H1 (cell line): ENCODE results near the gene FMNL1. TPM values are rescaled to one million over a fixed set of nuclear protein-coding genes. Genes with fewer than 3 reads are reported as not detected.

Experiments used
- CTCF ChIA-PET: fragments of 300-600 bp; sonication (Branson Sonifier 250); formaldehyde crosslinking; loops from one replicate; lab custom pipeline; 2021; ENCODE audit not compliant: partially characterized antibody; lab: Charles Lee
- POLR2A ChIA-PET: fragments of 300-600 bp; sonication (Branson Sonifier 250); formaldehyde crosslinking; loops from one replicate; lab custom pipeline; 2021; ENCODE audit warnings: inconsistent platforms; ENCODE audit not compliant: partially characterized antibody; lab: Charles Lee
- DNase-seq, 2 experiments: peaks; one replicate each; pipeline versions ENCODE4 v3.0.0 to v3.0.0-alpha.2; 2010 to 2022; ENCODE audit warnings: low spot score in 2 of 2, low read depth in 1 of 2, mixed read lengths in 1 of 2
- FAIRE-seq: peaks from 2 replicates; lab custom pipeline; 2011; peaks lifted over from hg19 to GRCh38; lab: Jason Lieb, UNC
- H2AFZ ChIP-seq: 2 replicates; pipeline ENCODE4 v1.8.1; 2012; ENCODE audit warnings: low read length, inconsistent platforms
- H2AK5ac ChIP-seq: 2 replicates; pipeline ENCODE4 v1.6.1; 2013; ENCODE audit warnings: low read depth, low read length
- H2BK120ac ChIP-seq: replicated peaks from 2 replicates; pipeline ENCODE3; 2013; ENCODE audit warnings: low read depth, low read length, inconsistent platforms
- H2BK12ac ChIP-seq: 2 replicates; pipeline ENCODE4 v1.6.1; 2013; ENCODE audit warnings: low read depth, low read length
- H2BK15ac ChIP-seq: 2 replicates; pipeline ENCODE4 v1.6.1; 2013; ENCODE audit warnings: low read length
- H2BK20ac ChIP-seq: 2 replicates; pipeline ENCODE4 v1.6.1; 2013; ENCODE audit warnings: low read length
- H2BK5ac ChIP-seq: 2 replicates; pipeline ENCODE4 v1.6.1; 2013; ENCODE audit warnings: low read depth, low read length
- H3K14ac ChIP-seq: 2 replicates; pipeline ENCODE4 v1.6.1; 2013; ENCODE audit warnings: inconsistent platforms; ENCODE audit not compliant: insufficient read length
- H3K18ac ChIP-seq: 2 replicates; pipeline ENCODE4 v1.6.1; 2013; ENCODE audit warnings: low read length; ENCODE audit errors: extremely low read depth
- H3K23ac ChIP-seq: 2 replicates; pipeline ENCODE4 v1.6.1; 2013; ENCODE audit warnings: inconsistent platforms; ENCODE audit not compliant: insufficient read length
- H3K23me2 ChIP-seq: 2 replicates; pipeline ENCODE4 v1.6.1; 2013; ENCODE audit warnings: low read depth, low read length
- H3K27ac ChIP-seq: 2 replicates; pipeline ENCODE4 v1.6.1; 2011; ENCODE audit warnings: low read depth, low read length, inconsistent platforms
- H3K27me3 ChIP-seq, 4 experiments: replicated peaks in 1 of 4; 1 replicate in 1 of 4; 2 replicates in 3 of 4; pipeline versions ENCODE4 v1.6.1 to v1.8.1; 2011 to 2013; ENCODE audit warnings: low read length in 3 of 4, mild to moderate bottlenecking in 3 of 4, inconsistent platforms in 2 of 4, mixed read lengths in 2 of 4, moderate library complexity in 1 of 4; ENCODE audit not compliant: control insufficient read depth in 3 of 4, insufficient read depth in 3 of 4; ENCODE audit errors: extremely low read depth in 1 of 4
- H3K36me3 ChIP-seq, 4 experiments: 2 replicates each; pipeline versions ENCODE4 v1.6.1 to v1.8.1; 2011 to 2013; ENCODE audit warnings: mild to moderate bottlenecking in 4 of 4, low read length in 3 of 4, moderate library complexity in 2 of 4, control low read depth in 1 of 4, inconsistent platforms in 1 of 4; ENCODE audit not compliant: insufficient read depth in 4 of 4, control insufficient read depth in 2 of 4
- H3K4ac ChIP-seq: replicated peaks from 2 replicates; pipeline ENCODE3; 2013; ENCODE audit warnings: low read length, low read depth, mixed read lengths, inconsistent platforms; ENCODE audit not compliant: insufficient read length
- H3K4me1 ChIP-seq, 4 experiments: replicated peaks in 1 of 4; 1 replicate in 1 of 4; 2 replicates in 3 of 4; pipeline versions ENCODE4 v1.6.1 to v1.8.1; 2011 to 2013; ENCODE audit warnings: low read length in 3 of 4, inconsistent platforms in 2 of 4, mixed read lengths in 1 of 4; ENCODE audit not compliant: insufficient read depth in 4 of 4, control insufficient read depth in 3 of 4
- H3K4me2 ChIP-seq, 2 experiments: 2 replicates each; pipeline versions ENCODE4 v1.6.1 to v1.8.1; 2011 to 2013; ENCODE audit warnings: low read depth in 2 of 2, low read length in 2 of 2, control low read depth in 1 of 2, inconsistent platforms in 1 of 2, mild to moderate bottlenecking in 1 of 2; ENCODE audit not compliant: insufficient read depth in 1 of 2
- H3K4me3 ChIP-seq, 4 experiments: fragments of 200-600, 300-600 bp in 1 of 4; sonication (generic), shearing (Covaris generic), sonication (Bioruptor Twin) in 1 of 4; 2 replicates each; pipeline versions ENCODE4 v1.5.1 to v1.8.1; 2011 to 2016; ENCODE audit warnings: low read length in 4 of 4, low read depth in 3 of 4, control low read depth in 2 of 4, inconsistent platforms in 2 of 4, mild to moderate bottlenecking in 2 of 4, mixed read lengths in 1 of 4, moderate library complexity in 1 of 4; ENCODE audit not compliant: insufficient read depth in 2 of 4; ENCODE audit errors: extremely low read depth in 1 of 4
- H3K56ac ChIP-seq: replicated peaks from 2 replicates; pipeline ENCODE3; 2013; ENCODE audit warnings: low read depth, mild to moderate bottlenecking, mixed read lengths, low read length, inconsistent platforms; ENCODE audit not compliant: insufficient read length
- H3K79me1 ChIP-seq: 2 replicates; pipeline ENCODE4 v1.6.1; 2013; ENCODE audit warnings: low read depth, low read length, control low read depth
- H3K79me2 ChIP-seq, 2 experiments: 2 replicates each; pipeline versions ENCODE4 v1.6.1 to v1.8.1; 2012 to 2013; ENCODE audit warnings: low read length in 2 of 2, mild to moderate bottlenecking in 2 of 2, inconsistent platforms in 1 of 2; ENCODE audit not compliant: insufficient read depth in 2 of 2, control insufficient read depth in 1 of 2
- H3K9ac ChIP-seq, 4 experiments: replicated peaks in 1 of 4; 1 replicate in 1 of 4; 2 replicates in 3 of 4; pipeline versions ENCODE4 v1.6.1 to v1.8.1; 2011 to 2013; ENCODE audit warnings: low read depth in 3 of 4, low read length in 3 of 4, control low read depth in 2 of 4, mild to moderate bottlenecking in 2 of 4, moderate library complexity in 2 of 4, inconsistent platforms in 1 of 4; ENCODE audit errors: extremely low read depth in 1 of 4
- H3K9me3 ChIP-seq, 2 experiments: 2 replicates each; pipeline versions ENCODE4 v1.6.1 to v1.8.1; 2012 to 2013; ENCODE audit warnings: mild to moderate bottlenecking in 2 of 2, moderate library complexity in 2 of 2, control low read depth in 1 of 2, inconsistent platforms in 1 of 2, low read depth in 1 of 2, low read length in 1 of 2, mixed read lengths in 1 of 2; ENCODE audit not compliant: insufficient read depth in 2 of 2
- H4K20me1 ChIP-seq, 2 experiments: replicated peaks in 1 of 2; 2 replicates each; pipeline versions ENCODE3 to v1.8.1; 2011 to 2013; ENCODE audit warnings: inconsistent platforms in 2 of 2, low read length in 2 of 2, mild to moderate bottlenecking in 1 of 2; ENCODE audit not compliant: insufficient read depth in 2 of 2, control insufficient read depth in 1 of 2
- H4K5ac ChIP-seq: 2 replicates; pipeline ENCODE4 v1.6.1; 2013; ENCODE audit warnings: low read length, low read depth, mixed read lengths, inconsistent platforms; ENCODE audit not compliant: insufficient read length
- H4K8ac ChIP-seq: 2 replicates; pipeline ENCODE4 v1.8.0; 2013; ENCODE audit warnings: mild to moderate bottlenecking, moderate library complexity, low read length, inconsistent platforms; ENCODE audit not compliant: insufficient read depth; ENCODE audit errors: extremely low read depth
- H4K91ac ChIP-seq: replicated peaks from 2 replicates; pipeline ENCODE3; 2013; ENCODE audit warnings: low read length, mixed read lengths, inconsistent platforms; ENCODE audit not compliant: insufficient read length
- BACH1 ChIP-seq: IDR thresholded peaks from 2 replicates; pipeline ENCODE4 v1.6.1; 2012; ENCODE audit warnings: low read length, improper control_type of control experiment
- BRCA1 ChIP-seq: IDR thresholded peaks from 2 replicates; pipeline ENCODE4 v1.6.1; 2012; ENCODE audit warnings: low read depth, low read length, improper control_type of control experiment
- CREB1 ChIP-seq: IDR thresholded peaks from 2 replicates; pipeline ENCODE4 v1.6.1; 2012; ENCODE audit warnings: inconsistent platforms
- GABPA ChIP-seq: IDR thresholded peaks from 2 replicates; pipeline ENCODE4 v1.6.1; 2011; ENCODE audit warnings: mild to moderate bottlenecking, low read length, moderate library complexity, borderline replicate concordance; ENCODE audit not compliant: insufficient read depth
- HDAC6 ChIP-seq: IDR thresholded peaks from one replicate; pipeline ENCODE4 v1.7.1; 2012; ENCODE audit warnings: low read depth, mild to moderate bottlenecking, inconsistent platforms, low read length, moderate library complexity
- SP2 ChIP-seq: IDR thresholded peaks from 2 replicates; pipeline ENCODE4 v1.6.1; 2012; ENCODE audit warnings: mild to moderate bottlenecking, low read length, inconsistent platforms
- TCF12 ChIP-seq: IDR thresholded peaks from 2 replicates; pipeline ENCODE4 v1.6.1; 2011; ENCODE audit warnings: low read depth, mild to moderate bottlenecking, low read length
- WGBS, 2 experiments: shearing (Covaris generic) in 1 of 2; methylation state at CpG; one replicate each; pipeline versions ENCODE4 v1.1.6 to v1.1.7; 2013 to 2015; ENCODE audit warnings: low lambda C conversion rate in 2 of 2, mixed read lengths in 2 of 2, inconsistent platforms in 1 of 2, low coverage in 1 of 2, missing lambda C conversion rate in 1 of 2; ENCODE audit not compliant: insufficient replicate concordance in 2 of 2, insufficient coverage in 1 of 2, insufficient read length in 1 of 2; ENCODE audit errors: extremely low coverage in 1 of 2, missing lambda C conversion rate in 1 of 2; 5-methylcytosine and 5-hydroxymethylcytosine counted together
- polyA plus RNA-seq, 7 experiments: library from polyadenylated mRNA; depleted of rRNA in 3 of 7; stranded (reverse) in 5 of 7; unstranded in 2 of 7; fragments of >200 nt in 5 of 7; fragments of 200-250 nt in 2 of 7; gene quantifications; 1 replicate in 5 of 7; 2 replicates in 1 of 7; 4 replicates in 1 of 7; pipeline versions ENCODE4 v1.2.1 to v1.2.3, GENCODE V29; 2011 to 2013; ENCODE audit warnings: missing spikeins in 2 of 7, mixed read lengths in 2 of 7
- total RNA-seq: library from RNA; stranded (reverse); fragmentation: NEBNext Ultra II Directional; extraction: Animal tissue kit (Norgen Biotek cat#: 25700); gene quantifications from 2 replicates; pipeline ENCODE4 v1.2.1, GENCODE V29; 2021
- TF ChIP-seq, protein P1 (sequence below): IDR thresholded peaks from 2 replicates; pipeline ENCODE4 v1.6.1; 2012; ENCODE audit warnings: inconsistent platforms
- TF ChIP-seq, protein P2 (sequence below): IDR thresholded peaks from 2 replicates; pipeline ENCODE4 v1.6.1; 2012; ENCODE audit warnings: low read length, inconsistent platforms

FMNL1 gene
- total and polyA plus RNA-seq, 2 of the 8 experiments (the other 6 are each of a cell fraction or from before 2014, with no cell fraction given), result 2.5 to 8.6 TPM

DNA sequence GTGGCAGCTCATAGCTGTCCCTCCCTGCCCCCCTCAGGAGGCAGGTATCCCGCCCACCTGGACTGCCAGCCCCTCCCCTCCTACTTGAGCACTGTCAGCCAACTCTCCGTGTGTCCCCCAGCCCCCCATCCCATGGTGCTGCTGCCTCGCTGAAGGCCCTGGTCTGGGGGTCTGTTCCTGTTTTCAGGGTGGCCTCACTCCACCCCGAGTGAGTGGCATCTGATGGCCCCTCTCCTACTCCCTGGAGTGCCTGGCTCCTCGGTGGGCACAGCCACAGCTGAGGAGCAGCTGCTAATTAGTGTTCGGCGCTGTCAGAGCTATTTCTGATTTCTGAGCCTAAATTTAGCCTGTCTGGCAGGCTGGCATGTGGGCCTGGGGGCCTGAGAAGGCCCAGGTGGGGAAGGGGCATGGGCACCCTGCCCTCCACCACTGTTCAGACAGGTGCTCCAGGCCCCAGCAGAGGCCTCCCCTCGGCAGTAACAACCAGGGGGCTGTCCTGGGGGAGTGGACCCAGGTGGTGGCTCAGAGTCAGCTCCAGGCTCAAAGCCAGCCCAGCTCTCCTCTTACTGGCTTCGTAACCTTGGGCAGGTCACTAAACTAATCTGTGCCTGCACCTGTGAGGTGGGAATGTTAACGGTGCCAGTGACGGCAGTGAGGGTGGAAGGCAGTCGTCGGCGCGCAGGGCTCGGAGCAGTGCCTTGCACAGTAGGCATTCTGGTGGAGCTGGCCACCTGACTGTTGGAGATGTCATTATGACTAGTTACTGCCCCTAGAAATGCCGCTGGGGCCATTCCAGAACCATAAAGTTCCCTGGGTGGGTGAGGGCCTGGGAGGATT, 6.5 kb downstream of the FMNL1 start:
- 84% methylated on average over 17 of the region's 17 CpGs; no CpG with 5 or more reads in 1 of the 2 experiments for WGBS, 2 experiments
- H3K56ac ChIP-seq, result no peak overlapping the region
- H2AK5ac ChIP-seq, result peak overlapping the region; percentile 91; the same call in 1 of the 2 replicates
- DNase-seq (no peak), FAIRE-seq (no peak)
- CTCF ChIA-PET, result interaction anchor here (0.5 to 22.1 kb wide), 8 partner anchors 6 to 158 kb away, joined by 3 to 362 read pairs (median 7); partner anchors contain the start of gene FMNL1
- H3K79me2 ChIP-seq, result no peaks in the 10 kb centered on the region
- no peaks in the 10 kb centered on the region for H3K9me3 ChIP-seq
- no peak overlapping the region for H2AFZ ChIP-seq
- no peaks in the 10 kb centered on the region for H3K36me3 ChIP-seq
- H4K5ac ChIP-seq, result no peak overlapping the region
- H3K23me2 ChIP-seq, result no peaks in the 10 kb centered on the region
- H3K4me1 ChIP-seq, result peaks cover 5 to 33% (median 20%) of the 10 kb centered on the region in 4 experiments
- H4K8ac ChIP-seq, result 0 out of 2 replicates have a peak overlapping the region, but pooled peaks have one; percentile 4
- H3K27me3 ChIP-seq, result peaks cover 1 to 10% (median 6%) of the 10 kb centered on the region in 4 experiments; a peak in 6 of 7 replicates
- 0 out of 4 replicates have a peak overlapping the region, but pooled peaks of 1 of the 2 experiments have one; percentile 18 for H3K4me2 ChIP-seq
- H3K27ac ChIP-seq, result no peak overlapping the region
- no peak overlapping the region for H3K23ac ChIP-seq
- POLR2A ChIA-PET, result interaction anchor here (0.7 to 2.8 kb wide), 5 partner anchors 20 to 79 kb away, joined by 3 to 17 read pairs (median 4); partner anchors contain the start of gene HEXIM1
- H3K18ac ChIP-seq, result no peak overlapping the region
- H4K91ac ChIP-seq, result peak overlapping the region; percentile 87
- H3K14ac ChIP-seq, result no peak overlapping the region
- H3K4me3 ChIP-seq, result no peak overlapping the region
- peak overlapping the region; percentile 89; the same call in 1 of the 2 replicates for H2BK20ac ChIP-seq
- H2BK5ac ChIP-seq, result peak overlapping the region; percentile 68; the same call in 1 of the 2 replicates
- H2BK12ac ChIP-seq, result peak overlapping the region; percentile 94; the same call in 1 of the 2 replicates
- H2BK15ac ChIP-seq, result peak overlapping the region; percentile 66; the same call in 1 of the 2 replicates
- no peak overlapping the region; a peak in 1 of 7 replicates for H3K9ac ChIP-seq
- no peak overlapping the region for H2BK120ac ChIP-seq
- H3K79me1 ChIP-seq, result no peaks in the 10 kb centered on the region
- peak overlapping the region; percentile 57 for H3K4ac ChIP-seq
- H4K20me1 ChIP-seq, result no peaks in the 10 kb centered on the region
- TF ChIP-seq SP2 (no peak), HDAC6 (no peak), TCF12 (no peak), CREB1 (no peak), BRCA1 (no peak), GABPA (no peak), BACH1 (no peak)
- TF ChIP-seq, protein P1, sequence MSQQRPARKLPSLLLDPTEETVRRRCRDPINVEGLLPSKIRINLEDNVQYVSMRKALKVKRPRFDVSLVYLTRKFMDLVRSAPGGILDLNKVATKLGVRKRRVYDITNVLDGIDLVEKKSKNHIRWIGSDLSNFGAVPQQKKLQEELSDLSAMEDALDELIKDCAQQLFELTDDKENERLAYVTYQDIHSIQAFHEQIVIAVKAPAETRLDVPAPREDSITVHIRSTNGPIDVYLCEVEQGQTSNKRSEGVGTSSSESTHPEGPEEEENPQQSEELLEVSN, result no peak
- TF ChIP-seq, protein P2, sequence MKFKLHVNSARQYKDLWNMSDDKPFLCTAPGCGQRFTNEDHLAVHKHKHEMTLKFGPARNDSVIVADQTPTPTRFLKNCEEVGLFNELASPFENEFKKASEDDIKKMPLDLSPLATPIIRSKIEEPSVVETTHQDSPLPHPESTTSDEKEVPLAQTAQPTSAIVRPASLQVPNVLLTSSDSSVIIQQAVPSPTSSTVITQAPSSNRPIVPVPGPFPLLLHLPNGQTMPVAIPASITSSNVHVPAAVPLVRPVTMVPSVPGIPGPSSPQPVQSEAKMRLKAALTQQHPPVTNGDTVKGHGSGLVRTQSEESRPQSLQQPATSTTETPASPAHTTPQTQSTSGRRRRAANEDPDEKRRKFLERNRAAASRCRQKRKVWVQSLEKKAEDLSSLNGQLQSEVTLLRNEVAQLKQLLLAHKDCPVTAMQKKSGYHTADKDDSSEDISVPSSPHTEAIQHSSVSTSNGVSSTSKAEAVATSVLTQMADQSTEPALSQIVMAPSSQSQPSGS, result no peak
